Stimulated activated CD8-positive, alpha-beta memory T cell treated with anti-CD3 and anti-CD28 coated beads, Interleukin-12 subunit alpha, Interleukin-12 subunit beta, amount 100 ng/mL, for 4 hours (primary cell): Measurements from ENCODE around the gene SMG1.

Experiments used
- DNase-seq: peaks from one replicate; pipeline ENCODE4 v3.0.0-alpha.2; 2020; ENCODE audit warnings: low read depth

Gene SMG1

GRCh38 chr16:18846416-18846815 lies 79.8 kb downstream of the SMG1 start:
- no peak for DNase-seq

- DNase-seq: no peak
These were observed 83.6 kb downstream of the SMG1 start for GRCh38 chr16:18842565-18842964.

- no peak for DNase-seq
These were observed 84.2 kb downstream of the SMG1 start for GRCh38 chr16:18841833-18842525.

- no peak for DNase-seq
These were observed 86.7 kb downstream of the SMG1 start for GRCh38 chr16:18839555-18839954.

GRCh38 chr16:18836702-18837101 lies 89.5 kb downstream of the SMG1 start:
- no peak for DNase-seq

- DNase-seq: no peak
These were observed 91.3 kb downstream of the SMG1 start for GRCh38 chr16:18834864-18835263.

GRCh38 chr16:18833707-18834505 lies 92.3 kb downstream of the SMG1 start:
- DNase-seq: no peak

- DNase-seq: no peak
These were observed 93.6 kb downstream of the SMG1 start for GRCh38 chr16:18832613-18833012.

GRCh38 chr16:18832006-18832405 lies 94.2 kb downstream of the SMG1 start:
- DNase-seq: no peak

GRCh38 chr16:18829251-18829650 lies 97.0 kb downstream of the SMG1 start:
- no peak for DNase-seq

GRCh38 chr16:18827890-18828289 lies 98.3 kb downstream of the SMG1 start:
- DNase-seq: no peak

- no peak for DNase-seq
These were observed 109.9 kb downstream of the SMG1 start for GRCh38 chr16:18816286-18816685.

GRCh38 chr16:18811925-18812324 lies 114.3 kb downstream of the SMG1 start:
- no peak for DNase-seq

- DNase-seq: no peak
These were observed 117.0 kb downstream of the SMG1 start for GRCh38 chr16:18809165-18809564.

- no peak for DNase-seq
These were observed 120.9 kb downstream of the SMG1 start for GRCh38 chr16:18805257-18805773.

- no peak for DNase-seq
These were observed 121.7 kb downstream of the SMG1 start for GRCh38 chr16:18804540-18804939.

GRCh38 chr16:18803569-18804462 lies 122.4 kb downstream of the SMG1 start:
- DNase-seq: no peak

- DNase-seq: no peak
These were observed 123.4 kb downstream of the SMG1 start for GRCh38 chr16:18802767-18803343.

GRCh38 chr16:18801145-18801972 lies 124.8 kb downstream of the SMG1 start, which contains the start of gene ARL6IP1:
ARL6IP1 (minus strand) TSS chr16:18801549; CDS start chr16:18801466, 83 bp downstream.
- peak; percentile 96 for DNase-seq

- DNase-seq: no peak
These were observed 125.4 kb downstream of the SMG1 start for GRCh38 chr16:18800775-18801144.

- no peak for DNase-seq
These were observed 125.9 kb downstream of the SMG1 start for GRCh38 chr16:18800293-18800692.
